ENCODE data around the gene UFSP2. TPM values are rescaled to one million over a fixed set of nuclear protein-coding genes. Genes with fewer than 3 reads are reported as not detected.

The UFSP2 gene
- total and polyA plus RNA-seq, 9 donors = 33.4 to 69.3 (median 51.3) TPM

- peak overlapping the region; percentile 91 for H3K4me3 ChIP-seq
- no peaks in the 10 kb centered on the region for H3K27me3 ChIP-seq
- H3K36me3 ChIP-seq = no peaks in the 10 kb centered on the region
- 39 to 65% (median 45%) methylated on average over 12 of the region's 12 CpGs for WGBS, 3 donors
- TF ChIP-seq POLR2A (IDR thresholded peaks at IDR 0.05) (no peak), EP300 (IDR thresholded peaks at IDR 0.05) (no peak), CTCF (IDR thresholded peaks at IDR 0.05) (no peak)
- intact Hi-C loops (cut with DNase I) = loop anchor here (5.0 to 10.0 kb wide), 3 partner anchors 180 to 192 kb away; partner anchors contain the start of genes CFAP97 (in 3 of the 4) and SNX25 (in 2 of the 4)
- H3K9me3 ChIP-seq = no peaks in the 10 kb centered on the region
- no peak for DNase-seq
- peak overlapping the region in 1 of 2 donors; percentile 99 for H3K27ac ChIP-seq
- peaks cover 3% of the 10 kb centered on the region for H3K4me1 ChIP-seq (ENCODE audit: insufficient read depth)
Observed at GRCh38 chr4:185394568-185395237, 31.1 kb downstream of the UFSP2 start.

- H3K4me1 ChIP-seq (ENCODE audit: insufficient read depth) = peaks cover 3% of the 10 kb centered on the region
- TF ChIP-seq POLR2A (IDR thresholded peaks at IDR 0.05) = no peak
- TF ChIP-seq CTCF (IDR thresholded peaks at IDR 0.05) = no peak
- TF ChIP-seq EP300 (IDR thresholded peaks at IDR 0.05) = no peak
- no peaks in the 10 kb centered on the region for H3K9me3 ChIP-seq
- no peak overlapping the region for H3K4me3 ChIP-seq
- no peaks in the 10 kb centered on the region for H3K27me3 ChIP-seq
- no peak overlapping the region for H3K27ac ChIP-seq
- WGBS, 3 donors = 78 to 90% (median 83%) methylated on average over 1 of the region's 1 CpG
- no peak for DNase-seq
- H3K36me3 ChIP-seq = no peaks in the 10 kb centered on the region
- intact Hi-C loops (cut with DNase I) = loop anchor here in 3 of 4 donors (10.0 kb wide), 2 partner anchors 177 to 187 kb away; partner anchors contain the start of genes CFAP97 (in 2 of the 3) and SNX25 (in 2 of the 3)
Observed at GRCh38 chr4:185392156-185392555, 33.6 kb downstream of the UFSP2 start.

DNA sequence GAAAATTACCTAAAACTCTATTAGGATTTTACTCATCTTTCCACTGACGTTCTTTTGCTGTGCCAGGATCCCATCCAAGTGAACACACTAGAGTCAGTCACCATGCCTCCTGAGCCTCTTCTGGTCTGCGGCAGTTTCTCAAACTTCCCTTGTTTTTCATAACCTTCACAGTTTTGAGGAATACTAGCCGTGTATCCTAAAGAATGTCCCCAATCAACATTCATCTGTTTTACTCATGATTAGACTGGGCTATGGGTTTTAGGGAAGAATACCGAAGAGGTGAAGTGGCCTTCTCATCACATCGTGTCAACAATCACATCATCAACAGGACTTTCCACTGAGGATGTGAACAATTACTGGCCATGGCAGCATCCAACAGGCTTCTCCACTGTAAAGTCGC, 34.8 kb downstream of the UFSP2 start:
- no peak overlapping the region for H3K4me3 ChIP-seq
- TF ChIP-seq CTCF (IDR thresholded peaks at IDR 0.05) (no peak), EP300 (IDR thresholded peaks at IDR 0.05) (no peak), POLR2A (IDR thresholded peaks at IDR 0.05) (no peak)
- H3K27me3 ChIP-seq = no peaks in the 10 kb centered on the region
- no peak for DNase-seq
- WGBS, 3 donors = 89 to 94% (median 91%) methylated on average over 6 of the region's 6 CpGs
- no peaks in the 10 kb centered on the region for H3K36me3 ChIP-seq
- H3K4me1 ChIP-seq (ENCODE audit: insufficient read depth) = peaks cover 3% of the 10 kb centered on the region
- H3K9me3 ChIP-seq = no peaks in the 10 kb centered on the region
- intact Hi-C loops (cut with DNase I) = loop anchor here in 3 of 4 donors (10.0 kb wide), 2 partner anchors 176 to 186 kb away; partner anchors contain the start of genes CFAP97 (in 2 of the 3) and SNX25 (in 2 of the 3)
- H3K27ac ChIP-seq = no peak overlapping the region

GRCh38 chr4:185387957-185388356, 37.8 kb downstream of the UFSP2 start:
- 93 to 96% (median 93%) methylated on average over 12 of the region's 12 CpGs for WGBS, 3 donors
- H3K27ac ChIP-seq = no peak overlapping the region
- H3K36me3 ChIP-seq = no peaks in the 10 kb centered on the region
- intact Hi-C loops (cut with DNase I) = no loop called here
- peaks cover 1% of the 10 kb centered on the region for H3K4me1 ChIP-seq (ENCODE audit: insufficient read depth)
- H3K27me3 ChIP-seq = no peaks in the 10 kb centered on the region
- no peaks in the 10 kb centered on the region for H3K9me3 ChIP-seq
- TF ChIP-seq CTCF (IDR thresholded peaks at IDR 0.05) (no peak), EP300 (IDR thresholded peaks at IDR 0.05) (no peak), POLR2A (IDR thresholded peaks at IDR 0.05) (no peak)
- DNase-seq = no peak
- H3K4me3 ChIP-seq = no peak overlapping the region
